Gastroesophageal sphincter (tissue), 3 donors: ENCODE measurements around the gene RGSL1.

Experiments
- POLR2A ChIP-seq, 2 donors: fragments of 450-650 bp; IDR thresholded peaks; one replicate each; pipeline ENCODE4 v1.6.1; 2017; ENCODE audit warnings: antibody characterized with exemption in 2 of 2, mild to moderate bottlenecking in 2 of 2, moderate library complexity in 1 of 2
- POLR2AphosphoS5 ChIP-seq: sonication (generic); formaldehyde crosslinking; IDR thresholded peaks from one replicate; pipeline ENCODE4 v1.6.1; 2017; ENCODE audit warnings: antibody characterized with exemption
- TF ChIP-seq, protein P1 (sequence below), 4 experiments: fragments of 200-600 bp in 2 of 4; fragments of 450-650 bp in 2 of 4; sonication (generic) in 1 of 4; IDR thresholded peaks; one replicate each; pipeline ENCODE4 v1.5.1; 2017 to 2019; ENCODE audit warnings: antibody characterized with exemption in 4 of 4, mild to moderate bottlenecking in 2 of 4, moderate library complexity in 2 of 4

DNA sequence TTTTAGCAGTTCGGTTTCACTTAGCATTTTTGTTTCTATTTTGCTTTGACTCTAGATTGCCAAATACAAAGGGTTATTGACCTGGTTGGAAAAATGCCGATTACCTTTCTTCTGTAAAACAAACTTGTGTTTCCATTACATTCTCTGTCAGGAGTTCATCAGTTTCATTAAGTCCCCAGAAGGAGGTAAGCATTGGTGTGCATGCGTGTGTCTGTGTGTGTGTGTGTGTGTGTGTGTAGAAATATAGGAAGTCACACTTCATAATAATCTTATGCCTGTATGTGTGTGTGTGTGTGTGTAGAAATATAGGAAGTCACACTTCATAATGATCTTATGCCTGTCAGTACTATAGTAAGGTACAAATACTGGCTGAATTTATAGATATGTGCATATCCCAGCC is 10.0 kb downstream of the RGSL1 start:
- TF ChIP-seq POLR2AphosphoS5 (no peak), POLR2A (IDR thresholded peaks at IDR 0.05) (no peak)
- TF ChIP-seq, protein P1, sequence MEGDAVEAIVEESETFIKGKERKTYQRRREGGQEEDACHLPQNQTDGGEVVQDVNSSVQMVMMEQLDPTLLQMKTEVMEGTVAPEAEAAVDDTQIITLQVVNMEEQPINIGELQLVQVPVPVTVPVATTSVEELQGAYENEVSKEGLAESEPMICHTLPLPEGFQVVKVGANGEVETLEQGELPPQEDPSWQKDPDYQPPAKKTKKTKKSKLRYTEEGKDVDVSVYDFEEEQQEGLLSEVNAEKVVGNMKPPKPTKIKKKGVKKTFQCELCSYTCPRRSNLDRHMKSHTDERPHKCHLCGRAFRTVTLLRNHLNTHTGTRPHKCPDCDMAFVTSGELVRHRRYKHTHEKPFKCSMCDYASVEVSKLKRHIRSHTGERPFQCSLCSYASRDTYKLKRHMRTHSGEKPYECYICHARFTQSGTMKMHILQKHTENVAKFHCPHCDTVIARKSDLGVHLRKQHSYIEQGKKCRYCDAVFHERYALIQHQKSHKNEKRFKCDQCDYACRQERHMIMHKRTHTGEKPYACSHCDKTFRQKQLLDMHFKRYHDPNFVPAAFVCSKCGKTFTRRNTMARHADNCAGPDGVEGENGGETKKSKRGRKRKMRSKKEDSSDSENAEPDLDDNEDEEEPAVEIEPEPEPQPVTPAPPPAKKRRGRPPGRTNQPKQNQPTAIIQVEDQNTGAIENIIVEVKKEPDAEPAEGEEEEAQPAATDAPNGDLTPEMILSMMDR (IDR thresholded peaks at IDR 0.05): no peak
